ENCODE results near the gene MAPKAP1. TPM values are rescaled to one million over a fixed set of nuclear protein-coding genes. Genes with fewer than 3 reads are reported as not detected.

The MAPKAP1 gene
- total and polyA plus RNA-seq, 9 of the 15 experiments (the other 6 are each of a cell fraction or from before 2014, with no cell fraction given), result 2.6 to 82.1 (median 61.1) TPM

DNA sequence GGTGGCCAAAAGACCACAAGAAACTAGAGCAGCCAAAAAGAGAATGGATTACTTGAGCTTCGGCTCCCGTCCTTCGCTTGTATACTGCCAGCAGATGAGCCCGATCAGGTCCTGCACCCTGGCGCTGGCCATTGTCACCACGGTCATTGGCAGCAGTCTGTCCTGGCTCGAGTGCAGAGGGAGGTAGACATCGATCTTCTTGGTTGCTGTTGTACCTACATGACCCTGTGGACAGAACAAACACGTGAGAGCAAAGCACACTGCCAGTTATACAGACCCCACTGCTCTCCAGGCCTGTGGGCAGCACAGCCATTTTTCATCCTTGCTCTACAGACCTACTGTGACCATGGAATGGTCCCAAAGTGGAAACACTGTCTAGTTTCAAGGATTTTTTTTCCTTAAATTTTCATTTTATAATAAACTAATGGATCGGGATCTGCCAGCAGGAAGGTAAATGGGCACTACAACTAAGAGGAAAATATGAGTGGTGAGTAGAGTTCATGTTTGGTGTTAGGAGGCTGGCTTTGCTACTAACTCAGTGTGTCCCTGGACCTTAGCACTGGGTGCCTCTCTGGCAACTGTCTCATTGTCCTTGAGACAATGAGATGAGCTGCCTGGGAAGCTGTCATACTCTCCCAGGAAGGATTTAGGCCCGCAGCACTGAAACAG, 121.4 kb downstream of the MAPKAP1 start (continued):
- TF ChIP-seq, protein P1, sequence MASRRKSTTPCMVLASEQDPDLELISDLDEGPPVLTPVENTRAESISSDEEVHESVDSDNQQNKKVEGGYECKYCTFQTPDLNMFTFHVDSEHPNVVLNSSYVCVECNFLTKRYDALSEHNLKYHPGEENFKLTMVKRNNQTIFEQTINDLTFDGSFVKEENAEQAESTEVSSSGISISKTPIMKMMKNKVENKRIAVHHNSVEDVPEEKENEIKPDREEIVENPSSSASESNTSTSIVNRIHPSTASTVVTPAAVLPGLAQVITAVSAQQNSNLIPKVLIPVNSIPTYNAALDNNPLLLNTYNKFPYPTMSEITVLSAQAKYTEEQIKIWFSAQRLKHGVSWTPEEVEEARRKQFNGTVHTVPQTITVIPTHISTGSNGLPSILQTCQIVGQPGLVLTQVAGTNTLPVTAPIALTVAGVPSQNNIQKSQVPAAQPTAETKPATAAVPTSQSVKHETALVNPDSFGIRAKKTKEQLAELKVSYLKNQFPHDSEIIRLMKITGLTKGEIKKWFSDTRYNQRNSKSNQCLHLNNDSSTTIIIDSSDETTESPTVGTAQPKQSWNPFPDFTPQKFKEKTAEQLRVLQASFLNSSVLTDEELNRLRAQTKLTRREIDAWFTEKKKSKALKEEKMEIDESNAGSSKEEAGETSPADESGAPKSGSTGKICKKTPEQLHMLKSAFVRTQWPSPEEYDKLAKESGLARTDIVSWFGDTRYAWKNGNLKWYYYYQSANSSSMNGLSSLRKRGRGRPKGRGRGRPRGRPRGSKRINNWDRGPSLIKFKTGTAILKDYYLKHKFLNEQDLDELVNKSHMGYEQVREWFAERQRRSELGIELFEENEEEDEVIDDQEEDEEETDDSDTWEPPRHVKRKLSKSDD (conservative IDR thresholded peaks at IDR 0.05; ENCODE audit: low read length), result no peak
- TF ChIP-seq ZFP1 (CRISPR knock-in tag; IDR thresholded peaks at IDR 0.05), result no peak
- no peak for TF ChIP-seq ZNF561 (CRISPR knock-in tag; conservative IDR thresholded peaks at IDR 0.05)
- TF ChIP-seq CBX2 (IDR thresholded peaks at IDR 0.05; ENCODE audit: insufficient read depth, low read length, poor library complexity, severe bottlenecking), result no peak

DNA sequence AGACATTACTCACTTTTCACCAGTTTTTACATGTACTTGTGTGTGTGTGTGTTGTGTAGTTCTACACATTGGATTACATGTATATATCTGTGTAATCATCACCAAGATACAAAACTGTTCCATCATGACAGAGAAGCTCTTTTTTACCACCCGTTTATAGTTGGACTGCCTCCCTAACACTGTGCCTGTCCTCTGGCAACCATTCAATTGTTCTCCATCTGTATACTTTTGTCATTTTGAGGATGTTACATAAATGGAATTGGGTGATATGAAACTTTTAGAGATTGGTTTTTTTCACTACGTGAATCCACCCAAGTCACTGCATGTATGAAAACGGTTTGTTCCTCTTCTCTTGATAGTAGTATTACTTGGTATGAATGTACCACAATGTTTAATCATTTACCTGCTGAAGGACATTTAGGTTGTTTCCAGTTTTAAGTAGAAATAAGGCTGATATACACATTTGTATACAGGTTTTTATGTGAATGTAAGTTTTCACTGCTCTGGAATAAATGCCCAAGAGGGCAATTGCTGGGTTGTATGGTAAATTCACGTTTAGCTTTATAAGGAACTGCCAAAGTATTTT, 126.2 kb downstream of the MAPKAP1 start:
- no peak for FAIRE-seq
- H3K27ac ChIP-seq (ENCODE audit: extremely low read depth, low read depth, low read length), result no peak overlapping the region
- H3K27me3 ChIP-seq (ENCODE audit: control insufficient read depth in 2 of 2, insufficient read depth in 2 of 2, low read length in 2 of 2), result no peaks in the 10 kb centered on the region
- no peak for ATAC-seq
- no peaks in the 10 kb centered on the region for H3K79me2 ChIP-seq (ENCODE audit: control insufficient read depth, insufficient read depth, low read length)
- intact Hi-C loops (cut with micrococcal nuclease) (no loop called here), in situ Hi-C loops (cut with MboI) (no loop called here)
- H3K36me3 ChIP-seq (ENCODE audit: control insufficient read depth, insufficient read depth, low read length), result peaks cover 12% of the 10 kb centered on the region; the same call in 2 of the 3 replicates
- CTCF ChIA-PET (ENCODE audit: low intra/inter-chr PET ratio), result no interaction called here
- H4K20me1 ChIP-seq (replicated peaks; ENCODE audit: control insufficient read depth, insufficient read depth, low read length), result no peaks in the 10 kb centered on the region
- no peak overlapping the region for H3K4me3 ChIP-seq
- no TSS peak for BruUV-seq (replicated peaks)
- POLR2A ChIA-PET, result no interaction called here
- H3K9me3 ChIP-seq (replicated peaks; ENCODE audit: control insufficient read depth, insufficient read depth, low read depth, low read length), result no peaks in the 10 kb centered on the region
- WGBS (ENCODE audit: insufficient coverage, low coverage, missing lambda C conversion rate), result 85% methylated on average over 4 of the region's 4 CpGs
- no peak overlapping the region for H2AFZ ChIP-seq (ENCODE audit: low read depth, low read length)
- H3K9ac ChIP-seq (ENCODE audit: insufficient read depth in 1 of 2, low read depth in 2 of 2, low read length in 2 of 2), result no peak overlapping the region
- H3K4me1 ChIP-seq (replicated peaks in 1 of 2; ENCODE audit: control insufficient read depth in 2 of 2, insufficient read depth in 2 of 2, low read length in 2 of 2), result no peaks in the 10 kb centered on the region
- H3K9me1 ChIP-seq (ENCODE audit: control insufficient read depth, insufficient read depth, low read length), result no peaks in the 10 kb centered on the region
- no peak overlapping the region for H3K4me2 ChIP-seq (ENCODE audit: insufficient read depth, low read length)
- no peak for DNase-seq (ENCODE audit: extremely low read depth in 1 of 4, low spot score in 3 of 4)
- no peak for TF ChIP-seq EWSR1 (IDR thresholded peaks at IDR 0.05; ENCODE audit: borderline replicate concordance, low read depth, partially characterized antibody)
- TF ChIP-seq POLR2AphosphoS5 (IDR thresholded peaks at IDR 0.05; ENCODE audit: control insufficient read depth, insufficient read depth, low read depth, low read length), result no peak
- TF ChIP-seq ZEB2 (IDR thresholded peaks at IDR 0.05), result no peak
- no peak for TF ChIP-seq POLR2H (tag; IDR thresholded peaks at IDR 0.05; ENCODE audit: low read depth)
- no peak for TF ChIP-seq U2AF1 (optimal IDR thresholded peaks at IDR 0.05; ENCODE audit: low read depth, low read length)
- TF ChIP-seq ZNF830 (CRISPR knock-in tag; IDR thresholded peaks at IDR 0.05), result no peak
- TF ChIP-seq ZNF445 (CRISPR knock-in tag; IDR thresholded peaks at IDR 0.05; ENCODE audit: low read depth), result no peak
- TF ChIP-seq SAP30 (IDR thresholded peaks at IDR 0.05; ENCODE audit: borderline replicate concordance, insufficient read depth, low read depth, low read length, poor library complexity, severe bottlenecking), result no peak
- TF ChIP-seq, protein P2, sequence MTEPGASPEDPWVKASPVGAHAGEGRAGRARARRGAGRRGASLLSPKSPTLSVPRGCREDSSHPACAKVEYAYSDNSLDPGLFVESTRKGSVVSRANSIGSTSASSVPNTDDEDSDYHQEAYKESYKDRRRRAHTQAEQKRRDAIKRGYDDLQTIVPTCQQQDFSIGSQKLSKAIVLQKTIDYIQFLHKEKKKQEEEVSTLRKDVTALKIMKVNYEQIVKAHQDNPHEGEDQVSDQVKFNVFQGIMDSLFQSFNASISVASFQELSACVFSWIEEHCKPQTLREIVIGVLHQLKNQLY (CRISPR knock-in tag; conservative IDR thresholded peaks at IDR 0.05), result no peak
- no peak for TF ChIP-seq PRMT5 (CRISPR knock-in tag; IDR thresholded peaks at IDR 0.05)

Measured in K562 (cell line).